Neural progenitor cell (in vitro differentiated cells): ENCODE measurements around the gene CA5A.

Experiments
- EZH2 ChIP-seq: fragments of 200-600 bp; sonication (generic); IDR thresholded peaks from 2 replicates; pipeline ENCODE4 v1.6.1; 2017; ENCODE audit warnings: antibody characterized with exemption, mild to moderate bottlenecking, moderate library complexity
- TF ChIP-seq, protein P1 (sequence below): fragments of 200-600 bp; sonication (generic); IDR thresholded peaks from 2 replicates; pipeline ENCODE4 v1.5.1; 2017; ENCODE audit warnings: antibody characterized with exemption, mild to moderate bottlenecking

DNA sequence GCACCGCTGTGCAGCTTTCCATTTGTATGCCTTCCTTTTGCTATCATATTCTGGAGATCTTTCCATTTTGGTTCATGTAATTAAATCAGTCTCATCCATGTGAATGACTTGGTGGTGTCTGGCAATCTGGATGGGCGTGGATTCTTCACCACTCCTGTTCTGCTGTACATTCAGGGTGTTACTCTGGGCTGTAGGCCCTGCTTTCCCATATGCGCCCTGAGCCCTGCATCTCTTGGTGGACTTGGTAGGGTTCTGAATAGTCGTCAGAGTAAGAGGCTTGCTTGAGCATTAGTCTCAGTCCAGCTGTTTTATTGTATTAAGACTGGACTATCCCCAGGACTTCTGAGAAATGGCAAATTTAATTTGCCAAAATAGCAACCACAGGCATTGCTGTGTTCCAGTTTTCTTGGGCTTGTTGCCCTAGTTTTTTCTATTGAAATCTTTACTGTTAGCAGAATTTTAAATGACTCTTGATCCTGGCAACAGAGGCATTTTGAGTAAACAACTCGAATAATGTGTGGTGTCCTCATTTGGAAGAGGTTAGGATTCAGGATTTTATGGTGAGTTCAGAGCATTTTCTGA, 29.8 kb upstream of the CA5A start:
- TF ChIP-seq, protein P1, sequence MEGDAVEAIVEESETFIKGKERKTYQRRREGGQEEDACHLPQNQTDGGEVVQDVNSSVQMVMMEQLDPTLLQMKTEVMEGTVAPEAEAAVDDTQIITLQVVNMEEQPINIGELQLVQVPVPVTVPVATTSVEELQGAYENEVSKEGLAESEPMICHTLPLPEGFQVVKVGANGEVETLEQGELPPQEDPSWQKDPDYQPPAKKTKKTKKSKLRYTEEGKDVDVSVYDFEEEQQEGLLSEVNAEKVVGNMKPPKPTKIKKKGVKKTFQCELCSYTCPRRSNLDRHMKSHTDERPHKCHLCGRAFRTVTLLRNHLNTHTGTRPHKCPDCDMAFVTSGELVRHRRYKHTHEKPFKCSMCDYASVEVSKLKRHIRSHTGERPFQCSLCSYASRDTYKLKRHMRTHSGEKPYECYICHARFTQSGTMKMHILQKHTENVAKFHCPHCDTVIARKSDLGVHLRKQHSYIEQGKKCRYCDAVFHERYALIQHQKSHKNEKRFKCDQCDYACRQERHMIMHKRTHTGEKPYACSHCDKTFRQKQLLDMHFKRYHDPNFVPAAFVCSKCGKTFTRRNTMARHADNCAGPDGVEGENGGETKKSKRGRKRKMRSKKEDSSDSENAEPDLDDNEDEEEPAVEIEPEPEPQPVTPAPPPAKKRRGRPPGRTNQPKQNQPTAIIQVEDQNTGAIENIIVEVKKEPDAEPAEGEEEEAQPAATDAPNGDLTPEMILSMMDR: no peak
- TF ChIP-seq EZH2: no peak
